HepG2 (cell line): ENCODE data around the gene SSH3. TPM values are rescaled to one million over a fixed set of nuclear protein-coding genes. Genes with fewer than 3 reads are reported as not detected.

Experiments used
- ELF1 ChIP-seq: sonication (generic); formaldehyde crosslinking; IDR thresholded peaks from 2 replicates; pipeline ENCODE4 v1.4.0; 2020; ENCODE audit warnings: missing genetic modification reagents
- IKZF4 ChIP-seq: sonication (generic); formaldehyde crosslinking; IDR thresholded peaks from 2 replicates; pipeline ENCODE4 v1.5.1; 2020; ENCODE audit warnings: borderline replicate concordance, mild to moderate bottlenecking, low read depth, missing genetic modification reagents; ENCODE audit errors: not compliant biosample characterization
- MTF2 ChIP-seq: sonication (generic); formaldehyde crosslinking; IDR thresholded peaks from 2 replicates; pipeline ENCODE4 v1.5.0; 2020; ENCODE audit warnings: missing genetic modification reagents, borderline replicate concordance
- RBM39 ChIP-seq: fragments of 200-400 bp; formaldehyde crosslinking; IDR thresholded peaks from one replicate; pipeline ENCODE4 v1.6.1; 2018; ENCODE audit warnings: antibody characterized with exemption, mild to moderate bottlenecking, low read depth, low read length; ENCODE audit not compliant: poor library complexity, severe bottlenecking
- SIX4 ChIP-seq: sonication (generic); formaldehyde crosslinking; IDR thresholded peaks from 2 replicates; pipeline ENCODE4 v1.4.0; 2020; ENCODE audit warnings: missing genetic modification reagents
- ZNF605 ChIP-seq: sonication (generic); formaldehyde crosslinking; IDR thresholded peaks from 2 replicates; pipeline ENCODE4 v1.8.0; 2022; ENCODE audit warnings: mild to moderate bottlenecking, missing genetic modification reagents
- polyA plus RNA-seq, 8 experiments: library from polyadenylated mRNA; depleted of rRNA in 3 of 8; stranded (reverse) in 7 of 8; unstranded in 1 of 8; fragments of >200 nt; fragmentation: Illumina TruSeq in 4 of 8; extraction: Trizol in 4 of 8; gene quantifications; 2 replicates each; pipeline versions ENCODE4 v1.2.1 to v1.2.3, GENCODE V29; 2011 to 2016; ENCODE audit warnings: low read depth in 4 of 8, missing spikeins in 1 of 8, mixed read lengths in 1 of 8; ENCODE audit not compliant: insufficient read depth in 1 of 8
- total RNA-seq, 5 experiments: library from RNA; depleted of rRNA; stranded (reverse); fragments of >200 nt; fragmentation: Illumina TruSeq; extraction: Trizol; gene quantifications; 2 replicates each; pipeline ENCODE4 v1.2.3, GENCODE V29; 2016; ENCODE audit warnings: low read depth in 1 of 5
- TF ChIP-seq, protein P1 (sequence below), 2 experiments: sonication (generic) in 1 of 2; formaldehyde crosslinking in 1 of 2; IDR thresholded peaks; 2 replicates each; pipeline versions ENCODE4 v1.4.0 to v1.6.1; 2016 to 2020; ENCODE audit warnings: borderline replicate concordance in 1 of 2, low read depth in 1 of 2, mild to moderate bottlenecking in 1 of 2, missing genetic modification reagents in 1 of 2
- TF ChIP-seq, protein P2 (sequence below): sonication (generic); formaldehyde crosslinking; IDR thresholded peaks from 2 replicates; pipeline ENCODE4 v1.5.0; 2020; ENCODE audit warnings: missing genetic modification reagents, mild to moderate bottlenecking, borderline replicate concordance
- TF ChIP-seq, protein P3 (sequence below): sonication (generic); formaldehyde crosslinking; IDR thresholded peaks from 2 replicates; pipeline ENCODE4 v1.5.1; 2020; ENCODE audit warnings: mild to moderate bottlenecking, missing genetic modification reagents, moderate library complexity
- TF ChIP-seq, protein P4 (sequence below): IDR thresholded peaks from 2 replicates; pipeline ENCODE4 v1.6.1; 2016; ENCODE audit warnings: missing compliant biosample characterization, missing genetic modification reagents, borderline replicate concordance
- TF ChIP-seq, protein P5 (sequence below): sonication (generic); formaldehyde crosslinking; IDR thresholded peaks from 2 replicates; pipeline ENCODE4 v1.8.0; 2022; ENCODE audit warnings: mild to moderate bottlenecking, missing genetic modification reagents
- TF ChIP-seq, protein P6 (sequence below): sonication (generic); formaldehyde crosslinking; IDR thresholded peaks from 2 replicates; pipeline ENCODE4 v1.9.0; 2022; ENCODE audit warnings: missing genetic modification reagents, mild to moderate bottlenecking, borderline replicate concordance

SSH3 gene
- total and polyA plus RNA-seq, 2 of the 13 experiments (the other 11 are each of a cell fraction or from before 2014, with no cell fraction given): 12.4 to 18.8 TPM

DNA sequence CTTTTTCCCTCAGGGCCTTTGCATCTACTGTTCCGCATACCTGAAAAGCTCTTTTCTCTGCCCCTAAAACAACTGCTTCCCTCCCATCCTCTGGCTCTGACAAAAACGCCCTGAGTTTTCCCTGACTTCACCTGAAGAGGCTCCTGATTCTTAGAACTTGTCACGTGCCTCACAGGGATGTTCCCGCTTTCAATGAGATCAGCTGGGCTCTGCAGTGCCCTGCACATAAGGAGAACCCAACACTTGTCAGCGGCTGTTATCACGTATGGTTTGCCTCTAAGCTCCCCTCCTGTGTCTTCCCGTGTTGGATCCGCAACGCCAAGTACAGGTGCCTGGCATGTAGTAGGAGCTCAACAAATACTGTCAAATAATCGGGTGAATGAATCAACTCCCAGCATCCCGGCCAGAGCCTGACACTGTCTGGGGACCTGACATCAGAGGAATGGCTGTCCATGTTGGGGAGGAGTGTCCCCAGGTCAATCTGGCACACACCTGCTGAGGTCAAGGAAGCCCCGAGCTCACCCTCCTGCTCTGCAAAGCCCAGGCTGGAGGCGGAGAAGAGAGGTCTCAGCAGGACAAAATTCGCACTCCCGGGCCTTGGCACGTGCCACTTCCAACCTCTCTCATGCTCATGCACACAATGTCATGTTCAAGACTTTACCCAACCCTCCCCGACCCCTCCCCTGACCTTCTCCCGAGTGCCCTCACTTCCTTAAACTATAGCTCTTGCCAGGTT lies 41.2 kb upstream of the SSH3 start (continued):
- TF ChIP-seq RBM39 (peak; percentile 33), MTF2 (CRISPR knock-in tag) (no peak), IKZF4 (CRISPR knock-in tag) (peak; percentile 21), ZNF605 (CRISPR knock-in tag) (0 out of 2 replicates have a peak, but pooled peaks have one; percentile 27), ELF1 (no peak), SIX4 (CRISPR knock-in tag) (no peak)
- TF ChIP-seq, protein P1, sequence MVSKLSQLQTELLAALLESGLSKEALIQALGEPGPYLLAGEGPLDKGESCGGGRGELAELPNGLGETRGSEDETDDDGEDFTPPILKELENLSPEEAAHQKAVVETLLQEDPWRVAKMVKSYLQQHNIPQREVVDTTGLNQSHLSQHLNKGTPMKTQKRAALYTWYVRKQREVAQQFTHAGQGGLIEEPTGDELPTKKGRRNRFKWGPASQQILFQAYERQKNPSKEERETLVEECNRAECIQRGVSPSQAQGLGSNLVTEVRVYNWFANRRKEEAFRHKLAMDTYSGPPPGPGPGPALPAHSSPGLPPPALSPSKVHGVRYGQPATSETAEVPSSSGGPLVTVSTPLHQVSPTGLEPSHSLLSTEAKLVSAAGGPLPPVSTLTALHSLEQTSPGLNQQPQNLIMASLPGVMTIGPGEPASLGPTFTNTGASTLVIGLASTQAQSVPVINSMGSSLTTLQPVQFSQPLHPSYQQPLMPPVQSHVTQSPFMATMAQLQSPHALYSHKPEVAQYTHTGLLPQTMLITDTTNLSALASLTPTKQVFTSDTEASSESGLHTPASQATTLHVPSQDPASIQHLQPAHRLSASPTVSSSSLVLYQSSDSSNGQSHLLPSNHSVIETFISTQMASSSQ (IDR thresholded peaks at IDR 0.05; ENCODE audit: low read depth): no peak
- TF ChIP-seq, protein P1 (CRISPR knock-in tag; IDR thresholded peaks at IDR 0.05; ENCODE audit: borderline replicate concordance): no peak
- TF ChIP-seq, protein P2, sequence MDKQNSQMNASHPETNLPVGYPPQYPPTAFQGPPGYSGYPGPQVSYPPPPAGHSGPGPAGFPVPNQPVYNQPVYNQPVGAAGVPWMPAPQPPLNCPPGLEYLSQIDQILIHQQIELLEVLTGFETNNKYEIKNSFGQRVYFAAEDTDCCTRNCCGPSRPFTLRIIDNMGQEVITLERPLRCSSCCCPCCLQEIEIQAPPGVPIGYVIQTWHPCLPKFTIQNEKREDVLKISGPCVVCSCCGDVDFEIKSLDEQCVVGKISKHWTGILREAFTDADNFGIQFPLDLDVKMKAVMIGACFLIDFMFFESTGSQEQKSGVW (CRISPR knock-in tag): no peak
- TF ChIP-seq, protein P3, sequence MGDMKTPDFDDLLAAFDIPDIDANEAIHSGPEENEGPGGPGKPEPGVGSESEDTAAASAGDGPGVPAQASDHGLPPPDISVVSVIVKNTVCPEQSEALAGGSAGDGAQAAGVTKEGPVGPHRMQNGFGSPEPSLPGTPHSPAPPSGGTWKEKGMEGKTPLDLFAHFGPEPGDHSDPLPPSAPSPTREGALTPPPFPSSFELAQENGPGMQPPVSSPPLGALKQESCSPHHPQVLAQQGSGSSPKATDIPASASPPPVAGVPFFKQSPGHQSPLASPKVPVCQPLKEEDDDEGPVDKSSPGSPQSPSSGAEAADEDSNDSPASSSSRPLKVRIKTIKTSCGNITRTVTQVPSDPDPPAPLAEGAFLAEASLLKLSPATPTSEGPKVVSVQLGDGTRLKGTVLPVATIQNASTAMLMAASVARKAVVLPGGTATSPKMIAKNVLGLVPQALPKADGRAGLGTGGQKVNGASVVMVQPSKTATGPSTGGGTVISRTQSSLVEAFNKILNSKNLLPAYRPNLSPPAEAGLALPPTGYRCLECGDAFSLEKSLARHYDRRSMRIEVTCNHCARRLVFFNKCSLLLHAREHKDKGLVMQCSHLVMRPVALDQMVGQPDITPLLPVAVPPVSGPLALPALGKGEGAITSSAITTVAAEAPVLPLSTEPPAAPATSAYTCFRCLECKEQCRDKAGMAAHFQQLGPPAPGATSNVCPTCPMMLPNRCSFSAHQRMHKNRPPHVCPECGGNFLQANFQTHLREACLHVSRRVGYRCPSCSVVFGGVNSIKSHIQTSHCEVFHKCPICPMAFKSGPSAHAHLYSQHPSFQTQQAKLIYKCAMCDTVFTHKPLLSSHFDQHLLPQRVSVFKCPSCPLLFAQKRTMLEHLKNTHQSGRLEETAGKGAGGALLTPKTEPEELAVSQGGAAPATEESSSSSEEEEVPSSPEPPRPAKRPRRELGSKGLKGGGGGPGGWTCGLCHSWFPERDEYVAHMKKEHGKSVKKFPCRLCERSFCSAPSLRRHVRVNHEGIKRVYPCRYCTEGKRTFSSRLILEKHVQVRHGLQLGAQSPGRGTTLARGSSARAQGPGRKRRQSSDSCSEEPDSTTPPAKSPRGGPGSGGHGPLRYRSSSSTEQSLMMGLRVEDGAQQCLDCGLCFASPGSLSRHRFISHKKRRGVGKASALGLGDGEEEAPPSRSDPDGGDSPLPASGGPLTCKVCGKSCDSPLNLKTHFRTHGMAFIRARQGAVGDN (CRISPR knock-in tag): peak; percentile 32; the same call in 1 of the 2 replicates
- TF ChIP-seq, protein P4, sequence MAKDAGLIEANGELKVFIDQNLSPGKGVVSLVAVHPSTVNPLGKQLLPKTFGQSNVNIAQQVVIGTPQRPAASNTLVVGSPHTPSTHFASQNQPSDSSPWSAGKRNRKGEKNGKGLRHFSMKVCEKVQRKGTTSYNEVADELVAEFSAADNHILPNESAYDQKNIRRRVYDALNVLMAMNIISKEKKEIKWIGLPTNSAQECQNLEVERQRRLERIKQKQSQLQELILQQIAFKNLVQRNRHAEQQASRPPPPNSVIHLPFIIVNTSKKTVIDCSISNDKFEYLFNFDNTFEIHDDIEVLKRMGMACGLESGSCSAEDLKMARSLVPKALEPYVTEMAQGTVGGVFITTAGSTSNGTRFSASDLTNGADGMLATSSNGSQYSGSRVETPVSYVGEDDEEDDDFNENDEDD (CRISPR knock-in tag): peak; percentile 38; the same call in 1 of the 2 replicates
- TF ChIP-seq, protein P5, sequence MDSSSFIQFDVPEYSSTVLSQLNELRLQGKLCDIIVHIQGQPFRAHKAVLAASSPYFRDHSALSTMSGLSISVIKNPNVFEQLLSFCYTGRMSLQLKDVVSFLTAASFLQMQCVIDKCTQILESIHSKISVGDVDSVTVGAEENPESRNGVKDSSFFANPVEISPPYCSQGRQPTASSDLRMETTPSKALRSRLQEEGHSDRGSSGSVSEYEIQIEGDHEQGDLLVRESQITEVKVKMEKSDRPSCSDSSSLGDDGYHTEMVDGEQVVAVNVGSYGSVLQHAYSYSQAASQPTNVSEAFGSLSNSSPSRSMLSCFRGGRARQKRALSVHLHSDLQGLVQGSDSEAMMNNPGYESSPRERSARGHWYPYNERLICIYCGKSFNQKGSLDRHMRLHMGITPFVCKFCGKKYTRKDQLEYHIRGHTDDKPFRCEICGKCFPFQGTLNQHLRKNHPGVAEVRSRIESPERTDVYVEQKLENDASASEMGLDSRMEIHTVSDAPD: no peak
- TF ChIP-seq, protein P6, sequence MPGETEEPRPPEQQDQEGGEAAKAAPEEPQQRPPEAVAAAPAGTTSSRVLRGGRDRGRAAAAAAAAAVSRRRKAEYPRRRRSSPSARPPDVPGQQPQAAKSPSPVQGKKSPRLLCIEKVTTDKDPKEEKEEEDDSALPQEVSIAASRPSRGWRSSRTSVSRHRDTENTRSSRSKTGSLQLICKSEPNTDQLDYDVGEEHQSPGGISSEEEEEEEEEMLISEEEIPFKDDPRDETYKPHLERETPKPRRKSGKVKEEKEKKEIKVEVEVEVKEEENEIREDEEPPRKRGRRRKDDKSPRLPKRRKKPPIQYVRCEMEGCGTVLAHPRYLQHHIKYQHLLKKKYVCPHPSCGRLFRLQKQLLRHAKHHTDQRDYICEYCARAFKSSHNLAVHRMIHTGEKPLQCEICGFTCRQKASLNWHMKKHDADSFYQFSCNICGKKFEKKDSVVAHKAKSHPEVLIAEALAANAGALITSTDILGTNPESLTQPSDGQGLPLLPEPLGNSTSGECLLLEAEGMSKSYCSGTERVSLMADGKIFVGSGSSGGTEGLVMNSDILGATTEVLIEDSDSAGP: peak; percentile 10; the same call in 1 of the 2 replicates
